Mucosa of gallbladder (tissue), 1 donor: ENCODE results near the gene CEP128. TPM values are rescaled to one million over a fixed set of nuclear protein-coding genes. Genes with fewer than 3 reads are reported as not detected.

Experiments
- DNase-seq: peaks from one replicate; pipeline ENCODE4 v3.0.0-alpha.2; 2020; ENCODE audit warnings: low spot score
- total RNA-seq: library from RNA; stranded (reverse); gene quantifications from one replicate; pipeline ENCODE4 v1.2.1, GENCODE V29; 2021
- donor health status: DM: no; HTN: no; CAD: no.

Gene CEP128
- total RNA-seq, 1 donor from 2014 or later: 4.9 TPM

- DNase-seq: no peak
These were observed 395.3 kb downstream of the CEP128 start for GRCh38 chr14:80545935-80546854.

- DNase-seq: no peak
These were observed 397.2 kb downstream of the CEP128 start for GRCh38 chr14:80544366-80544765.

DNA sequence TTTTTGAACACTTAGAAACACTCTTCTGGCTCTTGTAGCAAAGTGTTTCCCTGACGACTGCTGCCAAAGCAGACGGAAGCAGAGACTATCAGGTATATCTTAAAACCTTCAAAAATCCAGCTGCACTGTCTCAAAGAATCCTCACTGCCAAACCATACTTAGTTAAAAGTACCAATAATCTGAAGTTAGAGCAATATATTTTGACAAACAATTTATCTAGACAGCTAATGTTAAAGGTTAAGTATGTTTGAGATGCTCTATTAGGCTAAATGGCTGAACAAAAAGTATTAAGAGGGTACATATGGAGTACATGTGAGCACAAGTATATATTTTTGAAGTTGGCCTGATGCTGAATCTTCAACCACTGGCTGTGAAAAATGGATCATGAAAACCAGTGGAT, 398.3 kb downstream of the CEP128 start:
- no peak for DNase-seq

- DNase-seq: no peak
These were observed 402.7 kb downstream of the CEP128 start for GRCh38 chr14:80538633-80539375.

DNA sequence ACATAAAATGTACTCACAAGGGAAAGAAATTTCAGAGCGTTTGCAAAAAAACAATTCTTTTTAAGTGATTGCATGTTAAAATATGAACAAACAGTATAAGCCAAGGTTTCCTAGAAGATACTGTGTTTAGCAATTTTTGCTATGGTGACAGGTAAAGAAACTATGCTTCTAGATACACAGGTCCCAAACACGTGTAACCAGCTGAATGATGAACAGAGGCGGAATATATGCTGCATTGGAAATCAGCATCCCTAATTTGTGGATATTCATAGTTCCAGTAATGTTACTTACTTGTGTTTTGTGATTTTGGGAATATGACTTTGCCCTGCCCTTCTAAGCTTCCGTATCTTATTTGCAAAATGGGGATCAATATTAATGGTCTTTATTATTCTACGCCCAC, 403.9 kb downstream of the CEP128 start:
- no peak for DNase-seq

DNA sequence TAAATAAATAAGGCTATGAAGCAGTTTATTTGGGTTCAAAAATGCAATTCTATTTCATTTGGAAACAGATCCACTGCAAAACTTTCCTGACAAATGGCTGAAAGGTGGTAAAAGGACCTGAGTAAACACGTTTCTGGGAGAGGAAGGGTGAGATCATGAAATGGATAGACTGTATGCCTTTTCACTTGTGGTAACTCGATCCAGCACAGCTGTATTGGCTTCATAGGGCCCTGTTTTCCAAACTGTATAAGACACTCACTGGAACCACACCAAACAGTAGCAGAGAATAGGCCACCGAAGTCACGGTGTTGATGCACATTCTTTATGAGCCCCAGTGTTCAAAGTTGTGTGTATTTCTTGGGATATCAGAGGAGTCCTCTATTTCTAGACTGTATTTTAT, 405.1 kb downstream of the CEP128 start:
- DNase-seq: no peak

- no peak for DNase-seq
These were observed 406.4 kb downstream of the CEP128 start for GRCh38 chr14:80535171-80535570.

DNA sequence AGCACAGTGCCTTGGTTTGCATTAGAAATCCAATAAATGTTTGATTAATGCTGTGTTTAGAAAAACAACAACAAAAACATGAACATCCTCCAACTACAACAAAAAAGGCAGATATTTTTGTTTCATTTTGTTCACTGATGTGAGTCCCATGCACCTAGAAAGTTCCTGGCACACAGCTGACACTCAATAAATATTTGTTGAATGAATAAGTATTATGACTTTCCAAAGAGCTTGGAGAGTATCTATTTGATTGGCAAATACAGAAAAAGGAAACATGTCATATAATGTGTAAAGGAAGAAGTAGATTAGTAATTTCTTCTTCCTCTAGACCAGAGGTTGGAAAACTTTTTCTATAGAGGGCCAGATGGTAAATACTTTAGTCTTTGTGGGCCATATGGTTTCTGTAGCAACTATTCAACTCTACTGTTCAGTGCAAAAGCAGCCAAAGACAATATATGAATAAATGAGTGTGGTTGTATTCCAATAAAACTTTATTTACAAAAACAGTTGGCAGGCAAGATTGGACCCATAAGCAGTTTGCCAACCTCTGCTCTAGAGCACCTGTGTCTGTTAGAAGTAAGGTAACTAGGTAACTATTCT, 417.9 kb downstream of the CEP128 start:
- no peak for DNase-seq

DNA sequence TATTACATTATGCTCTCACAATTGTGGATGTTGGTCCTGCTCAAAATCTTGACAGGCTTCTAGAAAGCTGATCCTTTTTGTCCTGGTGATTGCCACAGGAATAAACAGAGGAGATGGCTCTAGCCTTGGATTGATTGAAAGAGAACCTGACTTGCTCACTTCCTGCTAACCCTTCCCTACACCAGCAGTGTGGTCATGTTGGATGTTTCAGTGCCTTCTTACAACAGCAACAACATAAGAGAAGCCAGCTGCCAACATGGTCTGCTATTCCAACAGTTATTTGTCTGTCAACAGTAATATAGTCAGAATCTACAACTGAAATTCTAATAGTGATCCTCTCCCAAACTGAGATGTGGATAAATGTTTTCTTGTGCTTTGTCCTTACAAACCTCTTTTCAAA, 418.6 kb downstream of the CEP128 start:
- DNase-seq: no peak

DNA sequence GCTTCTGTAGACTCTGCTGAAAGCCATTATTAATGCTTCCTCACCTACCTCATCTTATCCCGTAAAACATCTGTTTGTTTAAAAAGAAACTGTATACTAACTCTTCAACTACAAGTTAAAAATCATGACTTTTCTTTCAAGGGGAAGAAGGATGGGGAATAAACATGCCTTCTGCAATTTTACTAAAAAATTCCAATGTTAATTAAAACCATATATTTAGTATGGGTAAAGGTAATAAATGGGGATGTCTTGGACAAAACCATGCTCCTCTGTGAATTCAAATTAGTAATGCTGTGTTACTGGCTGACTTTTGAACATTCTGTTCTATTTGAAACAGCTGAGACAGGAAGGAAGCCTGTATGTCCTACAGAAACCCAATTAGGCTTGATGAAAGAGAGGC, 419.1 kb downstream of the CEP128 start:
- no peak for DNase-seq

- DNase-seq: no peak
These were observed 420.1 kb downstream of the CEP128 start for GRCh38 chr14:80521456-80521855.

- no peak for DNase-seq
These were observed 422.5 kb downstream of the CEP128 start for GRCh38 chr14:80519002-80519401.

DNA sequence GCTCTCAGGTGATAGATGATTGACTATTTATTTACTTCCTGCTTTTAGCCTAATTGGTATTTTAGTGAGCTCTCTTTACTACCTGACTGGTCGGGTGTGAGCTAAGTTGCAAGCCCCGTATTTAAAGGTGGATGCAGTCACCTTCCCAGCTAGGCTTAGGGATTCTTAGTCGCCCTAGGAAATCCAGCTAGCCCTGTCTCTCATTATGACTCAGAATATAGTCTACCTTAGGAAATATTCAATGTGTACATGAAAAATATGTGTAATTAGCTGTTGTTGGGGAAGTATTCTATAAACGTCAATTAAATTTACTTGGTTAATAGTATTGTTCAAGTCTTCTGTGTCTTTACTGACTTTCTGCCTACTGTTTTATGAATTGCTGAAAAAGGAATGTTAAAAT, 423.4 kb downstream of the CEP128 start:
- DNase-seq: no peak

DNA sequence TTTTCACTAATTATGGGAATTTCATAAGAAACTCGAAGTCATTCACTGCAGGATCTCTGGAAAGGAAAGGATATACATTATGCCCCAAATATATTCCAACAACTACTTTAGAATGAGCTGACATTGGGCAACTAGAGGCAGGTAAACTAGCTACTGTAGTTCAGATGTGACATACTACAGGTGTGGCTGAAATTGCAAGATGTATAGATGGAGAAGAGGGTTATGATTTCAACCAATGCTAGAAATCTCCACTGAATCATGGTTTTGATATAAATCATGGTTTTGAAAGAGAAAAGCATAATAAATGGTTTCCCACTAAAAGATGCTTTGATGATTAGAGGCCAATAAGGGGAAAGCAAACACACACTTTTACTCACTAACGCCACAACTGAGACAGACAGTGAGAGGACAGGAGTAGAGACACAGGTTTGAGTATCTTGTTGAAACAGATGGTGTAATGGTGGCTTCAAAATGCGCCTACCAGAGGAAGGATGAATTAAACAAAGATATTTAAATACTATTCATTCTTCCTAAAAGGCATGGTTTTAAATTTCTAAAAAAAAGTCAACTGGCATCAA, 434.2 kb downstream of the CEP128 start:
- no peak for DNase-seq

- DNase-seq: no peak
These were observed 436.8 kb downstream of the CEP128 start for GRCh38 chr14:80504781-80505180.

GRCh38 chr14:80498533-80498932, 443.0 kb downstream of the CEP128 start:
- no peak for DNase-seq

DNA sequence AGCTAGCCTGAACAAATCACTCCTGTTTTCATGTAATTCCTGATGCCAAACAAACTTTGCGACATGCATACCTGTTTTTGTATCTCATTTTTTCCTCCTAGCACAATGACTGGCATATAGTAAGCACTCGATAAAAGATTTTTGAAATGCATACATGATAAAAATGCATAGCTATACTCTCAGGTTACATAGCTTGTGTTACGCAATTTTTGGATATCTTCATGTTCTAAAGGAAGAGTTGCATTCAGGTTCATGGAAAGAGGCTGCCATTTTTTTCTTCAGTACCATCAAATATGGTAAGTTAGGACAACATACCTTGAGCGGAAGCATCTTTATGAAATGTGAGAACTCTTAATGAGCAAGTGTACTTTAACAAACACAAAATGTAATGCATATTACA, 445.4 kb downstream of the CEP128 start:
- no peak for DNase-seq

GRCh38 chr14:80494769-80495168, 446.8 kb downstream of the CEP128 start:
- no peak for DNase-seq

DNA sequence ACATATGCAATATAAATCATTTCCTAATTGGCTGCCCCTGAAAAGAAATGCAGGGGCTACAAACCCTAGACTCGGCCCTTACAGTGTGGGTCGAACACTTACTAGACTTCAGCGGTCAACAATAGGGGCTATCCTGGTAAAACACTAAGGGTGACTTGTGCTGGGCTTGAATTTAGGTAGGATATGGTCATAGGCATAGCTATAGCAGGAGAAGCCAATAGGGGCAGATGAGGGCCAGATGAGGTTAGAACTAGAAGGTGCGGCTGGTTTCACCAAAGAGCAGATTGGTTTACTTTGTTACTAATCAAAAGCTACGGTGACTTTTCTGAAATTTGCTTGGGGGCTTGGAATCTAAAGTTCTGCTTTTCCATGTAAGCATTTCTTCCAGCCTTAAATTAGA, 447.9 kb downstream of the CEP128 start:
- no peak for DNase-seq

GRCh38 chr14:80491650-80492049, 449.9 kb downstream of the CEP128 start:
- DNase-seq: no peak

GRCh38 chr14:80491131-80491530, 450.4 kb downstream of the CEP128 start:
- DNase-seq: no peak

- no peak for DNase-seq
These were observed 452.0 kb downstream of the CEP128 start for GRCh38 chr14:80489513-80489912.
